Measurements from ENCODE around the gene P4HTM. TPM values are rescaled to one million over a fixed set of nuclear protein-coding genes. Genes with fewer than 3 reads are reported as not detected.

Gene P4HTM
- total and polyA plus RNA-seq, 2 of the 4 experiments (the other 2 are of a cell fraction): 10.4 to 26.1 TPM

DNA sequence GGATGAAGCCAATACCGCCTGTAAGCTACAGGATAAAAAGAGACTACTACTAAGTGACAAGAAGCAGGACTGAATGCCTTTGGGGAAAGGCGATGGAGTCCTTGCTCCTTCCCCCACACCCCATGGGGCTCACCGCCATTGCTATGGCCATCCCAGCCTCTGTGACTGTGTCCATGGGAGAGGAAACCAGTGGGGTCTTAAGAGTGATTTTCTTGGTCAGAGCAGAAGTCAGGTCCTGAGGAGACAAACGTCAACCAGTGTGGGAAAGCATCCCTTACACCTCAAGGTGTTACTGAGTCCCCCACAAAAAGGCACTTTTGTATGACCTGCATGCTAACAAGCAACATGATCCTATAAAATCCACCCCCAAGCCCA, 38.2 kb downstream of the P4HTM start:
- TF ChIP-seq, protein P1, sequence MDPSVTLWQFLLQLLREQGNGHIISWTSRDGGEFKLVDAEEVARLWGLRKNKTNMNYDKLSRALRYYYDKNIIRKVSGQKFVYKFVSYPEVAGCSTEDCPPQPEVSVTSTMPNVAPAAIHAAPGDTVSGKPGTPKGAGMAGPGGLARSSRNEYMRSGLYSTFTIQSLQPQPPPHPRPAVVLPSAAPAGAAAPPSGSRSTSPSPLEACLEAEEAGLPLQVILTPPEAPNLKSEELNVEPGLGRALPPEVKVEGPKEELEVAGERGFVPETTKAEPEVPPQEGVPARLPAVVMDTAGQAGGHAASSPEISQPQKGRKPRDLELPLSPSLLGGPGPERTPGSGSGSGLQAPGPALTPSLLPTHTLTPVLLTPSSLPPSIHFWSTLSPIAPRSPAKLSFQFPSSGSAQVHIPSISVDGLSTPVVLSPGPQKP (IDR thresholded peaks at IDR 0.05; ENCODE audit: borderline replicate concordance, low read depth, low read length): no peak
- TF ChIP-seq NFE2L2 (IDR thresholded peaks at IDR 0.05; ENCODE audit: low read depth, low read length) (no peak), MXI1 (IDR thresholded peaks at IDR 0.05; ENCODE audit: borderline replicate concordance, low read depth, low read length) (no peak), MAFK (IDR thresholded peaks at IDR 0.05; ENCODE audit: low read depth, low read length) (no peak), RAD21 (IDR thresholded peaks at IDR 0.05; ENCODE audit: low read length) (no peak), SMC3 (IDR thresholded peaks at IDR 0.05; ENCODE audit: low read depth, low read length) (no peak), RCOR1 (IDR thresholded peaks at IDR 0.05; ENCODE audit: insufficient replicate concordance, low read length) (no peak), RFX5 (IDR thresholded peaks at IDR 0.05; ENCODE audit: low read depth, low read length) (no peak)
- ATAC-seq (ENCODE audit: low read depth): no peak
- Histone ChIP-seq H3K4me2 (ENCODE audit: low read depth, low read length) (peak overlapping the region; percentile 98), H3K56ac (ENCODE audit: extremely low read depth, insufficient read depth, low read length) (no peak overlapping the region), H3K9me3 (ENCODE audit: control insufficient read depth, insufficient read depth, low read length) (no peaks in the 10 kb centered on the region), H3K36me3 (ENCODE audit: control insufficient read depth, insufficient read depth, low read length) (peaks cover 64% of the 10 kb centered on the region), H3K9ac (ENCODE audit: low read depth, low read length) (peak overlapping the region; percentile 90), H3K18ac (ENCODE audit: low read depth, low read length) (no peak overlapping the region), H3K9me1 (ENCODE audit: insufficient read depth, low read length) (peaks cover 32% of the 10 kb centered on the region), H3K14ac (replicated peaks; ENCODE audit: low read depth, low read length) (peak overlapping the region; percentile 97; the same call in 1 of the 2 replicates), H2BK15ac (ENCODE audit: low read depth, low read length) (no peak overlapping the region), H3K4me3 (ENCODE audit: insufficient read depth, low read depth, low read length) (peak overlapping the region; percentile 62), H3K23ac (ENCODE audit: low read depth, low read length) (peak overlapping the region; percentile 29), H3K4me1 (ENCODE audit: control insufficient read depth, insufficient read depth, low read length) (peaks cover 7% of the 10 kb centered on the region), H3K79me1 (ENCODE audit: low read depth in 1 of 2, low read length in 2 of 2) (peaks cover 35 to 69% of the 10 kb centered on the region in 2 experiments), H2BK20ac (ENCODE audit: low read depth, low read length) (no peak overlapping the region), H4K91ac (ENCODE audit: insufficient read depth, low read depth, low read length) (no peak overlapping the region), H3K27ac (ENCODE audit: insufficient read depth, low read length) (no peak overlapping the region), H2AK5ac (ENCODE audit: low read depth, low read length) (peak overlapping the region; percentile 98), H4K5ac (ENCODE audit: low read depth, low read length) (peak overlapping the region; percentile 3), H2AFZ (replicated peaks; ENCODE audit: low read length, poor library complexity) (no peak overlapping the region), H2BK120ac (ENCODE audit: low read depth, low read length) (no peak overlapping the region), H3K4ac (ENCODE audit: low read depth, low read length) (peak overlapping the region; percentile 93), H2AK9ac (replicated peaks; ENCODE audit: low read depth, low read length, poor library complexity) (peak overlapping the region; percentile 100), H3K27me3 (ENCODE audit: control insufficient read depth, insufficient read depth, low read length) (no peaks in the 10 kb centered on the region), H4K20me1 (ENCODE audit: insufficient read depth, low read length) (peaks cover 13% of the 10 kb centered on the region), H2BK5ac (ENCODE audit: low read depth, low read length, poor library complexity, severe bottlenecking) (no peak overlapping the region), H4K8ac (ENCODE audit: low read depth in 2 of 2, low read length in 2 of 2) (peak overlapping the region; percentile 67 to 90; a peak in 3 of 4 replicates)
- dilution Hi-C loops (cut with HindIII; ENCODE audit: low sequenced_read_pairs, unreplicated experiment): no loop called here
- WGBS, 2 experiments (ENCODE audit: extremely low coverage in 2 of 2, insufficient read length in 1 of 2): no CpG with 5 or more reads among the region's 4 CpGs
- ChIA-PET POLR2A (ENCODE audit: unreplicated experiment) (no interaction called here), CTCF (no interaction called here)
- intact Hi-C loops (cut with micrococcal nuclease): no loop called here
- BruUV-seq (replicated peaks): no TSS peak
- no peak for DNase-seq
- in situ Hi-C loops (cut with MboI; ENCODE audit: low sequenced_read_pairs): no loop called here

Measured in IMR-90 (cell line).